Measurements from ENCODE around the gene HAUS7.

DNA sequence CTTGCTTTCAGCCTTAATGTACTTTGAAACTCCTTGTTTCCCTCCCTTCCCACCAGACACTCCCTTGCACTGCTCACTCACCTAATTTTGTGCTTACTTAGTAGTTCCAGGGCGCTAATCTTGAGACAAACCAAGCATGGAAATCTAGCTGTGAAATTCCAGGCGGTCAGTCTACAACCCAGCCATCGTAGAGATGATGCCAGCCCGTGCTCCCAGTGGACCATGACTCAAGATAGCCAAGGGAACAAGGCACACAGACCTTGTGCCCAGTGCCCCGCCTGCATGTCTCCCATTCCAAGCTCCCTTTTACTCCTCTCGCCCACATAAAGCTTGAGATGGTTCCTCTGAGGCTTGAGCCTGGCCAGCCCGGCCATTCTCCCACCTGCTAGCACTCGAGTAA, 35.6 kb downstream of the HAUS7 start:
- TF ChIP-seq, protein P1, sequence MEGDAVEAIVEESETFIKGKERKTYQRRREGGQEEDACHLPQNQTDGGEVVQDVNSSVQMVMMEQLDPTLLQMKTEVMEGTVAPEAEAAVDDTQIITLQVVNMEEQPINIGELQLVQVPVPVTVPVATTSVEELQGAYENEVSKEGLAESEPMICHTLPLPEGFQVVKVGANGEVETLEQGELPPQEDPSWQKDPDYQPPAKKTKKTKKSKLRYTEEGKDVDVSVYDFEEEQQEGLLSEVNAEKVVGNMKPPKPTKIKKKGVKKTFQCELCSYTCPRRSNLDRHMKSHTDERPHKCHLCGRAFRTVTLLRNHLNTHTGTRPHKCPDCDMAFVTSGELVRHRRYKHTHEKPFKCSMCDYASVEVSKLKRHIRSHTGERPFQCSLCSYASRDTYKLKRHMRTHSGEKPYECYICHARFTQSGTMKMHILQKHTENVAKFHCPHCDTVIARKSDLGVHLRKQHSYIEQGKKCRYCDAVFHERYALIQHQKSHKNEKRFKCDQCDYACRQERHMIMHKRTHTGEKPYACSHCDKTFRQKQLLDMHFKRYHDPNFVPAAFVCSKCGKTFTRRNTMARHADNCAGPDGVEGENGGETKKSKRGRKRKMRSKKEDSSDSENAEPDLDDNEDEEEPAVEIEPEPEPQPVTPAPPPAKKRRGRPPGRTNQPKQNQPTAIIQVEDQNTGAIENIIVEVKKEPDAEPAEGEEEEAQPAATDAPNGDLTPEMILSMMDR (IDR thresholded peaks at IDR 0.05): no peak
- TF ChIP-seq POLR2A (IDR thresholded peaks at IDR 0.05) (no peak), EP300 (IDR thresholded peaks at IDR 0.05; ENCODE audit: low read depth) (no peak)

Data from transverse colon (tissue), 3 donors.